Measurements from ENCODE around the gene FBH1. TPM values are rescaled to one million over a fixed set of nuclear protein-coding genes. Genes with fewer than 3 reads are reported as not detected.

The FBH1 gene
- total and polyA plus RNA-seq, 9 of the 15 experiments (the other 6 are each of a cell fraction or from before 2014, with no cell fraction given), result 13.4 to 108 (median 77.8) TPM

DNA sequence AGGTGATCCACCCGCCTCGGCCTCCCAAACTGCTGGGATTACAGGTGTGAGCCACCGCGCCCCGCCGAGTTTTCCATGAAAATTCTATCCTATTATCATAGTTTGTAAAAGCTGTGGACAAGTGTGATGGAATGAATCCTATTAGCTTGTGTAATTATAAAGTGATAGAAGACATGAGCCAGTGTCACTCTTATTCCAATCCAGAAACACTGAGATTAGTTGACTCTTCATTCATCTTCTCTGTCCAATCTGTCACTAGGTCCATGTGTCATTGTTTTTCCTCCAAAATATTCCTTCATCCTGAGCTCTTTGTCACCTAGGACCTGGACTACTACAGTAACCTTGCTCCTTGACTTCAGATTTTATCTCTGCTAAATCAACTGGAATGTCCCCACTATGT, 13.5 kb downstream of the FBH1 start:
- POLR2A ChIA-PET, result interaction anchor here (0.6 to 0.8 kb wide), 3 partner anchors 13 to 1124 kb away, joined by 3 to 4 read pairs (median 3); partner anchors contain the start of genes ANKRD16 and FBH1
- in situ Hi-C loops (cut with MboI) (no loop called here), intact Hi-C loops (cut with micrococcal nuclease) (no loop called here)
- 96% methylated on average over 6 of the region's 6 CpGs for WGBS (ENCODE audit: insufficient coverage, low coverage, missing lambda C conversion rate)
- Histone ChIP-seq H3K9ac (ENCODE audit: insufficient read depth in 1 of 2, low read depth in 2 of 2, low read length in 2 of 2) (no peak overlapping the region), H3K27ac (ENCODE audit: extremely low read depth, low read depth, low read length) (no peak overlapping the region), H3K9me3 (replicated peaks; ENCODE audit: control insufficient read depth, insufficient read depth, low read depth, low read length) (no peaks in the 10 kb centered on the region), H2AFZ (ENCODE audit: low read depth, low read length) (no peak overlapping the region), H3K79me2 (ENCODE audit: control insufficient read depth, insufficient read depth, low read length) (peaks cover 70% of the 10 kb centered on the region), H3K36me3 (ENCODE audit: control insufficient read depth, insufficient read depth, low read length) (peaks cover 69% of the 10 kb centered on the region), H3K9me1 (ENCODE audit: control insufficient read depth, insufficient read depth, low read length) (no peaks in the 10 kb centered on the region), H3K27me3 (ENCODE audit: control insufficient read depth in 2 of 2, insufficient read depth in 2 of 2, low read length in 2 of 2) (no peaks in the 10 kb centered on the region), H3K4me2 (ENCODE audit: insufficient read depth, low read length) (no peak overlapping the region), H3K4me3 (no peak overlapping the region), H4K20me1 (replicated peaks; ENCODE audit: control insufficient read depth, insufficient read depth, low read length) (no peaks in the 10 kb centered on the region), H3K4me1 (replicated peaks in 1 of 2; ENCODE audit: control insufficient read depth in 2 of 2, insufficient read depth in 2 of 2, low read length in 2 of 2) (peaks cover 4 to 9% of the 10 kb centered on the region in 2 experiments; a peak in 4 of 5 replicates)
- no TSS peak for BruUV-seq (replicated peaks)
- CTCF ChIA-PET (ENCODE audit: low intra/inter-chr PET ratio), result no interaction called here
- no peak for FAIRE-seq
- no peak for ATAC-seq
- TF ChIP-seq, protein P1, sequence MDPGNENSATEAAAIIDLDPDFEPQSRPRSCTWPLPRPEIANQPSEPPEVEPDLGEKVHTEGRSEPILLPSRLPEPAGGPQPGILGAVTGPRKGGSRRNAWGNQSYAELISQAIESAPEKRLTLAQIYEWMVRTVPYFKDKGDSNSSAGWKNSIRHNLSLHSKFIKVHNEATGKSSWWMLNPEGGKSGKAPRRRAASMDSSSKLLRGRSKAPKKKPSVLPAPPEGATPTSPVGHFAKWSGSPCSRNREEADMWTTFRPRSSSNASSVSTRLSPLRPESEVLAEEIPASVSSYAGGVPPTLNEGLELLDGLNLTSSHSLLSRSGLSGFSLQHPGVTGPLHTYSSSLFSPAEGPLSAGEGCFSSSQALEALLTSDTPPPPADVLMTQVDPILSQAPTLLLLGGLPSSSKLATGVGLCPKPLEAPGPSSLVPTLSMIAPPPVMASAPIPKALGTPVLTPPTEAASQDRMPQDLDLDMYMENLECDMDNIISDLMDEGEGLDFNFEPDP (CRISPR knock-in tag; IDR thresholded peaks at IDR 0.05), result no peak
- TF ChIP-seq, protein P2, sequence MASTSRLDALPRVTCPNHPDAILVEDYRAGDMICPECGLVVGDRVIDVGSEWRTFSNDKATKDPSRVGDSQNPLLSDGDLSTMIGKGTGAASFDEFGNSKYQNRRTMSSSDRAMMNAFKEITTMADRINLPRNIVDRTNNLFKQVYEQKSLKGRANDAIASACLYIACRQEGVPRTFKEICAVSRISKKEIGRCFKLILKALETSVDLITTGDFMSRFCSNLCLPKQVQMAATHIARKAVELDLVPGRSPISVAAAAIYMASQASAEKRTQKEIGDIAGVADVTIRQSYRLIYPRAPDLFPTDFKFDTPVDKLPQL (IDR thresholded peaks at IDR 0.05; ENCODE audit: extremely low read depth, insufficient read length), result no peak
- TF ChIP-seq, protein P3, sequence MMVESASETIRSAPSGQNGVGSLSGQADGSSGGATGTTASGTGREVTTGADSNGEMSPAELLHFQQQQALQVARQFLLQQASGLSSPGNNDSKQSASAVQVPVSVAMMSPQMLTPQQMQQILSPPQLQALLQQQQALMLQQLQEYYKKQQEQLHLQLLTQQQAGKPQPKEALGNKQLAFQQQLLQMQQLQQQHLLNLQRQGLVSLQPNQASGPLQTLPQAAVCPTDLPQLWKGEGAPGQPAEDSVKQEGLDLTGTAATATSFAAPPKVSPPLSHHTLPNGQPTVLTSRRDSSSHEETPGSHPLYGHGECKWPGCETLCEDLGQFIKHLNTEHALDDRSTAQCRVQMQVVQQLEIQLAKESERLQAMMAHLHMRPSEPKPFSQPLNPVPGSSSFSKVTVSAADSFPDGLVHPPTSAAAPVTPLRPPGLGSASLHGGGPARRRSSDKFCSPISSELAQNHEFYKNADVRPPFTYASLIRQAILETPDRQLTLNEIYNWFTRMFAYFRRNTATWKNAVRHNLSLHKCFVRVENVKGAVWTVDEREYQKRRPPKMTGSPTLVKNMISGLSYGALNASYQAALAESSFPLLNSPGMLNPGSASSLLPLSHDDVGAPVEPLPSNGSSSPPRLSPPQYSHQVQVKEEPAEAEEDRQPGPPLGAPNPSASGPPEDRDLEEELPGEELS (CRISPR knock-in tag; IDR thresholded peaks at IDR 0.05; ENCODE audit: borderline replicate concordance), result no peak
- no peak for DNase-seq (ENCODE audit: extremely low read depth in 1 of 4, low spot score in 3 of 4)

Measured in K562 (cell line).